HFF-Myc (cell line): ENCODE results near the gene SPRR4.

Source experiments
- DNase-seq: peaks from one replicate; pipeline ENCODE4 v3.0.0-alpha.2; 2011; ENCODE audit warnings: low read depth; ENCODE audit errors: extremely low read depth
- H3K4me3 ChIP-seq: replicated peaks from 2 replicates; pipeline ENCODE4 v1.5.1; 2011; ENCODE audit warnings: low read depth, mild to moderate bottlenecking, control low read depth, low read length
- TF ChIP-seq, protein P1 (sequence below): IDR thresholded peaks from 2 replicates; pipeline ENCODE4 v1.5.1; 2012; ENCODE audit warnings: mild to moderate bottlenecking, low read depth, low read length, control low read depth; ENCODE audit errors: missing control alignments

The SPRR4 gene, protein sequence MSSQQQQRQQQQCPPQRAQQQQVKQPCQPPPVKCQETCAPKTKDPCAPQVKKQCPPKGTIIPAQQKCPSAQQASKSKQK

DNA sequence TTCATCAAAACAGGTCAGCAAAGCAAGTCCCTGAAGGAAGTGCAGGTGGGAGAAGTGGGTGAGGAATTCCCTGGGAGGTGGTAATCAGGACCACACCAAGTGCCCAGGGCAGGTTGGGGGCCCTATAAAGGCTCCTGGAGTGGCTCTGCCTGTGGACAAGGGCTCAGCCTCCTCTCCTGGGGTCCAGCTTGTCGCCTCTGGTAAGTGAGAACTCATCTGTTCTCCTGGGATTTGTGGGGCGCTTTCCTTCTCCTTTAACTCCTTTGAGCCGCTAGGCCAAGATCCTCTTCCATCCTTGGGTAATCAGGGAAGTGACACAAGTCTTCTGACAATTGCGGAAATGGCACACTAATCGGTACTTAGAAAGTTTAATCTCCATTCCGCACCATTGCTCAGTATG, at the start of gene SPRR4:
Gene SPRR4 (plus strand): TSS at position 154 of the 400 bp plus-strand sequence. CDS start 1,243 bp downstream, outside the sequence.
- TF ChIP-seq, protein P1, sequence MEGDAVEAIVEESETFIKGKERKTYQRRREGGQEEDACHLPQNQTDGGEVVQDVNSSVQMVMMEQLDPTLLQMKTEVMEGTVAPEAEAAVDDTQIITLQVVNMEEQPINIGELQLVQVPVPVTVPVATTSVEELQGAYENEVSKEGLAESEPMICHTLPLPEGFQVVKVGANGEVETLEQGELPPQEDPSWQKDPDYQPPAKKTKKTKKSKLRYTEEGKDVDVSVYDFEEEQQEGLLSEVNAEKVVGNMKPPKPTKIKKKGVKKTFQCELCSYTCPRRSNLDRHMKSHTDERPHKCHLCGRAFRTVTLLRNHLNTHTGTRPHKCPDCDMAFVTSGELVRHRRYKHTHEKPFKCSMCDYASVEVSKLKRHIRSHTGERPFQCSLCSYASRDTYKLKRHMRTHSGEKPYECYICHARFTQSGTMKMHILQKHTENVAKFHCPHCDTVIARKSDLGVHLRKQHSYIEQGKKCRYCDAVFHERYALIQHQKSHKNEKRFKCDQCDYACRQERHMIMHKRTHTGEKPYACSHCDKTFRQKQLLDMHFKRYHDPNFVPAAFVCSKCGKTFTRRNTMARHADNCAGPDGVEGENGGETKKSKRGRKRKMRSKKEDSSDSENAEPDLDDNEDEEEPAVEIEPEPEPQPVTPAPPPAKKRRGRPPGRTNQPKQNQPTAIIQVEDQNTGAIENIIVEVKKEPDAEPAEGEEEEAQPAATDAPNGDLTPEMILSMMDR, result no peak
- DNase-seq, result no peak
- H3K4me3 ChIP-seq, result no peak within 1 kb of the TSS

DNA sequence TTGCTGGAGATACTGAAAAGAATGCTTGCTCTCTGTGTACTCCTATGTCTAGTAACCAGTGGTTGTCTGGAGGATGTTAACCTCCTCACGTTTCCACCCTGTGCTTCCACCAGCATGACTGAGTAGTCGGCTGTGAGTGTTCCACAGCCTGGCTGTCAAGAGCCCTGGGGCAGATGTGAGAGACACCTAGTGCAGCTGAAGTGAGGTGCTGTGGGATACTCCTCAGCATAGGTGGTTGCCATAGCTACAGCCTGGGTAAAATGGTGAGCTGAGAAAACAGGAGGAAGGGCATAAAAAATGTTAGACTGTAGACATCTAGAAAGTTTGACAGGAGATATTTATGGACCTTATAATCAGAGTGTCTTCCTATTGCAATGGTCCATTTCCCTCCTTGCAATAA, 46.3 kb upstream of the SPRR4 start:
- no peak overlapping the region for H3K4me3 ChIP-seq
- no peak for DNase-seq
- TF ChIP-seq, protein P1, result no peak

DNA sequence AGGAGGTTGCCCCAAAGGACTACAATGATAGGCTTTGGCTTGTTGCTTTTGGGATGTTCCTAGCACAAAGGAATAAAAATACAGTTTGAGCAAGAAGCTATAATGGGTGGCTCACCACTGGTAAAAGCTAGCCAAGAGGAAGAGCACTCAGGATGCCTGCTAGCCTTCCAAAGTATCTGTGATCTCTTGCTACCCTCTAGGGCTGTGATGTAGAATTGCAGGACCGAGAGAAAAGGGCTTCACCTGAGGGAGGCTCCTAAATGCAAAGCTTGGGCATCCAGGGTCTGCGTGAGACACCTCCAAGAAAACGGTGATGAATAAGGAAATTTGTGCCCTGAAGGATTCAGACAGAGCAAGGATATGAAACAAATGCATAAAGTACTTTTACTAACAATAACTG, 44.4 kb upstream of the SPRR4 start:
- DNase-seq, result no peak
- TF ChIP-seq, protein P1, result no peak
- H3K4me3 ChIP-seq, result no peak overlapping the region

DNA sequence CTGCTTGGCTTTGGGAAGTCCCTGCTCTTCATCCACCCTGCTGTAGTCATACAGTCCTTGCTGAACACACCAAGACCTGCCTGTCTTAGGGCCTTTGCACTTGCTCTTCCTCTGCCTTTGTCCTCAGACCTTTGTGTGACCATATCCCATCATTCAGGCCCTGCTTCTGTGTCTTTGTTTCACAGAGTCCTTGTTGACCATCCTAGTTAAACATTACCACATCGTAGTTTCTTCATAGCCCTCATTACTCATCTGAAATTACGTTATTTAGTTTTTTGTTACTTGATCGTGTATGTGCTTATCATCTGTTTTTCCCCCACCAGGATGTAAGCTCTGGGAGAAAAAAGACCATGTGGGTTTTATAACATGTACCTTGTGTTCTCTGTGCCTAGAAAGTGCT, 41.8 kb upstream of the SPRR4 start:
- DNase-seq, result no peak
- no peak overlapping the region for H3K4me3 ChIP-seq
- TF ChIP-seq, protein P1, result no peak

DNA sequence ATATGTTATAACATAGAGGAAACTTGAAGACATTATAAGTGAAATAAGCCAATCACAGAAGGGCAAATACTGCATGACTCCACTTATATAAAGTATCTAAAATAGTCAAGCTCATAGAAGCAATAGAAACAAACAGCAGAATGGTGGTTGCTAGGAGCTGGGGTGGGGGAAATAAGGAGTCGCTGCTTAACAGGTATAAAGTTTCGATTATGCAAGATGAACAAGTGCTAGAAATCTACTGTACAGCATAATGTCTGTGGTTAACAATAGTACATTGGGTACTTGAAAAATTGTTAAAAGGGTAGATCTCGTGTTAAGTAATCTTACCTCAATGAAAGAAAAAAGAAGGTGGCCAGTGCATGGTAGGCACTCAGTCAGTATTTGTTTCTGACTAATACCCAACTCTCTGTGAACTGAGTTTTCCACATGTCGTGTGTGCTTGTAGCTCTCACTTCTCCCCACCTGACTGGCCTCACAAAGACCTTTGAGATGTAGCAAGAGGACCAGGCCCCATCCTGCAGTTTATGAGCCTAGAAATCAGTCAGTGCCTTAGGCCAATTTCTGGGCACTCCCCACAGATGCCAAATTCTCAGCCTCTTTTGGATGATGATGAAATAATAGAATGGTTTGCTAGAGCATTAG, 38.2 kb upstream of the SPRR4 start:
- DNase-seq, result no peak

DNA sequence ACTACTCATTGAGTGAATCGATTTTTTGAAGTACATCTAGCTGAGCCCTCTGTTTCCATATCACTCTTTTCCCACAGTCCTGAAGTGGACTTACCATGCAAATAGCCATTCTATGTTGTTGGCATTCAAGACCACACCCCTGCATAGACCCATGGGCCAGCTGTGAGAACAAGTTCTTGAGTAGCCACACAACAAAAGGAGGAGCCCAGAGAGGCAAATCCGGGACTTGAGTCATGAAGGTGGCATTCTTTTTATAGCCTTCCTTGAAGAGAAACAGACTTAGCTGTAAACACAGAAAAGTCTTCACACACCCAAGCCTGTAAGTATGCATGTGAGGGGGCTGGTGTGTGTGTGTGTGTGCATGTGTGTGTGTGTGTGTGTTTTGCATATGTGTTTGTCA, 37.3 kb upstream of the SPRR4 start:
- H3K4me3 ChIP-seq, result no peak overlapping the region
- TF ChIP-seq, protein P1, result no peak
- no peak for DNase-seq

More for the DNA sequence above, 38.2 kb upstream of the SPRR4 start:
- no peak overlapping the region for H3K4me3 ChIP-seq
- TF ChIP-seq, protein P1, result no peak

DNA sequence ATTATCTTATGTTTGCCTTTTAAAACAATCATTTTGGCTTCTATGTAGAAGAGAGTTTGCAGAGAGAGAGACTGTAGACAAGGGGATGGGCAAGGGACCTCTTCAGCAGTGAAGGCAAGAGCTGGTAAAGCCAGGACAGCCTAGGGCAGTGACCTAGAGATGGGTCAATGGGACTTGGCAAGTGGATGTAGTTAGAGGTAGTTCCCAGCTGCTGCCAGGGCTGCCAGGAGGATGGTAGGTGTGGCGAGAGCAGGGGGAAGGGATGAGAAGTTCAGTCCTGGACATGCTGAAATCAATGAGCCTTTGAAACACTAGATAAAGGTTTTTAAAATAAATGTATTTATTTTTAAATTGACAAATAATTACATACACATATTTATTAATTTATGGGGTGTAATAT, 29.8 kb upstream of the SPRR4 start:
- DNase-seq, result no peak

More for the DNA sequence above, 29.8 kb upstream of the SPRR4 start:
- no peak overlapping the region for H3K4me3 ChIP-seq
- TF ChIP-seq, protein P1, result no peak
